Natural killer cell (primary cell): ENCODE results near the gene STRIP1. TPM values are rescaled to one million over a fixed set of nuclear protein-coding genes. Genes with fewer than 3 reads are reported as not detected.

Experiments used
- ATAC-seq, 3 donors: fragments of 150-1000 bp in 2 of 3; fragments of 200-7000 bp in 1 of 3; cut with Tn5 transposase; 1 replicate in 1 of 3; 2 replicates in 2 of 3; pipeline ENCODE4 v1.10.0; 2021; ENCODE audit warnings: mild to moderate bottlenecking in 2 of 3, moderate library complexity in 2 of 3
- DNase-seq, 2 donors: peaks; one replicate each; pipeline versions ENCODE4 v3.0.0 to v3.0.0-alpha.2; 2013 to 2021; ENCODE audit warnings: mixed read lengths in 1 of 2
- H3K27ac ChIP-seq: one replicate; pipeline ENCODE4 v1.5.1; 2013; ENCODE audit warnings: mild to moderate bottlenecking, low read length
- H3K27me3 ChIP-seq: one replicate; pipeline ENCODE4 v1.6.1; 2013; ENCODE audit warnings: low read length; ENCODE audit not compliant: control insufficient read depth, insufficient read depth
- H3K36me3 ChIP-seq: one replicate; pipeline ENCODE4 v1.6.1; 2013; ENCODE audit warnings: low read length; ENCODE audit not compliant: control insufficient read depth, insufficient read depth
- H3K4me1 ChIP-seq: one replicate; pipeline ENCODE4 v1.6.1; 2013; ENCODE audit warnings: low read length; ENCODE audit not compliant: control insufficient read depth, insufficient read depth
- H3K4me3 ChIP-seq: one replicate; pipeline ENCODE4 v1.5.1; 2013; ENCODE audit warnings: low read length
- H3K9me3 ChIP-seq: one replicate; pipeline ENCODE4 v1.6.1; 2013; ENCODE audit warnings: low read length; ENCODE audit not compliant: control insufficient read depth, insufficient read depth
- H3K27ac Mint-ChIP-seq, 2 donors: one replicate each; pipeline ENCODE4 v1.8.0; 2022; ENCODE audit warnings: mild to moderate bottlenecking in 2 of 2, mixed read lengths in 2 of 2, moderate library complexity in 1 of 2
- H3K27me3 Mint-ChIP-seq, 2 donors: one replicate each; pipeline ENCODE4 v1.8.0; 2022; ENCODE audit warnings: low read depth in 2 of 2, mixed read lengths in 2 of 2
- H3K36me3 Mint-ChIP-seq: one replicate; pipeline ENCODE4 v1.8.0; 2022; ENCODE audit warnings: mixed read lengths
- H3K4me1 Mint-ChIP-seq, 2 donors: one replicate each; pipeline ENCODE4 v1.8.0; 2022; ENCODE audit warnings: mixed read lengths in 2 of 2
- H3K4me3 Mint-ChIP-seq: one replicate; pipeline ENCODE4 v1.8.0; 2022; ENCODE audit warnings: mild to moderate bottlenecking, moderate library complexity, mixed read lengths
- H3K9me3 Mint-ChIP-seq, 2 donors: one replicate each; pipeline ENCODE4 v1.8.0; 2022; ENCODE audit warnings: mixed read lengths in 2 of 2
- CTCF ChIP-seq: fragments of 200-600 bp; IDR thresholded peaks from one replicate; pipeline ENCODE4 v1.8.0; 2022; ENCODE audit warnings: antibody characterized with exemption
- WGBS: methylation state at CpG from one replicate; pipeline ENCODE4 v1.1.7; 2013; ENCODE audit warnings: missing lambda C conversion rate; ENCODE audit not compliant: insufficient coverage; 5-methylcytosine and 5-hydroxymethylcytosine counted together
- intact Hi-C: fragments of 100-400 bp; cut with micrococcal nuclease; formaldehyde crosslinking; loops from one replicate; pipeline ENCODE4 v1.14.2; 2022
- total RNA-seq, 4 donors: library from RNA; stranded (reverse); fragments of 120-200 nt in 1 of 4; gene quantifications; one replicate each; pipeline versions ENCODE4 v1.2.3 to v1.2.4, GENCODE V29; 2013 to 2022

The STRIP1 gene
- total RNA-seq, 3 donors from 2014 or later (not counting 1 experiment from before 2014, with no cell fraction given): 92.4 to 139 (median 130) TPM

GRCh38 chr1:110056776-110057175, 22.4 kb downstream of the STRIP1 start:
- Mint-ChIP-seq H3K27me3 (no peaks in the 10 kb centered on the region), H3K9me3 (no peaks in the 10 kb centered on the region), H3K4me3 (no peak overlapping the region), H3K36me3 (peaks cover 14% of the 10 kb centered on the region), H3K4me1 (peaks cover 5% of the 10 kb centered on the region in 2 donors), H3K27ac (no peak overlapping the region)
- no peak for TF ChIP-seq CTCF
- Histone ChIP-seq H3K27me3 (no peaks in the 10 kb centered on the region), H3K4me3 (no peak overlapping the region), H3K27ac (no peak overlapping the region), H3K4me1 (no peaks in the 10 kb centered on the region), H3K36me3 (peaks cover 58% of the 10 kb centered on the region), H3K9me3 (no peaks in the 10 kb centered on the region)
- DNase-seq (no peak), ATAC-seq (no peak)
- WGBS: 86% methylated on average over 3 of the region's 3 CpGs
- intact Hi-C loops: no loop called here

DNA sequence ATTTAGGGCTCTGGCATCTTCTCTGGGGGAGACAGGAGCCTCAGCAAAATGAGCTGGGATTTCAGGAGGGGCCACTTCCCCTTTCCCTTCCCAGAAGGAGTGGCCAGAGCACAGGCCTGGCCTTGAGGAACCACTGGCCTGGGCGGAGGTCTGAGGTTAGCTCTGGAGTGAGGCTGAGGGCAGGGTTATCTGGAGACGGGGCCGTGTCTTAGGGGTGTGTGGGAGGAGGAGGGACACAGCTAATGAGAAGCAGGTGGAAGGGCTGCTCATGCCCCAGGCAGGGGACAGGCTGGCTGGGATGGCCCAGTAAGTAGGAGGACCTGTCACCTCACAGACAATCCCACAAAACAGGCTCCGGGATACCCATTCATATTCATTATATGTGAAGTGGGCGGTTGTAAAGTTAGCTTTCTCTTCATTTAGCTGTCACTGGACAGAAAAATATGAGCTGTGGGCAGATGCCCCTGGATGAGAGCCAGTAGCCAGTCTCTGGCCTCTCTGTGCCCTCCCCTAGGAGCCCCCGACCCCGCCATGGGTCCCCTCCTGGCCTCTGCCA, 23.6 kb downstream of the STRIP1 start:
- intact Hi-C loops: no loop called here
- Mint-ChIP-seq H3K4me3 (no peak overlapping the region), H3K27ac (no peak overlapping the region), H3K4me1 (peaks cover 5% of the 10 kb centered on the region in 2 donors), H3K9me3 (no peaks in the 10 kb centered on the region), H3K27me3 (no peaks in the 10 kb centered on the region), H3K36me3 (peaks cover 9% of the 10 kb centered on the region)
- no peaks in the 10 kb centered on the region for H3K27me3 ChIP-seq
- TF ChIP-seq CTCF: no peak
- DNase-seq (no peak), ATAC-seq (no peak)
- no peak overlapping the region for H3K4me3 ChIP-seq
- 91% methylated on average over 6 of the region's 7 CpGs for WGBS
- no peaks in the 10 kb centered on the region for H3K4me1 ChIP-seq
- no peak overlapping the region for H3K27ac ChIP-seq
- no peaks in the 10 kb centered on the region for H3K9me3 ChIP-seq
- peaks cover 48% of the 10 kb centered on the region for H3K36me3 ChIP-seq

- DNase-seq (no peak), ATAC-seq (no peak)
- TF ChIP-seq CTCF: no peak
- H3K27me3 ChIP-seq: no peaks in the 10 kb centered on the region
- WGBS: no CpG with 5 or more reads among the region's 1 CpG
- no peaks in the 10 kb centered on the region for H3K4me1 ChIP-seq
- peaks cover 5% of the 10 kb centered on the region in 2 donors for H3K4me1 Mint-ChIP-seq
- H3K36me3 ChIP-seq: peaks cover 43% of the 10 kb centered on the region
- H3K27me3 Mint-ChIP-seq: no peaks in the 10 kb centered on the region
- no peaks in the 10 kb centered on the region for H3K9me3 ChIP-seq
- H3K4me3 Mint-ChIP-seq: no peak overlapping the region
- H3K27ac ChIP-seq: no peak overlapping the region
- no peak overlapping the region for H3K4me3 ChIP-seq
- intact Hi-C loops: no loop called here
- no peak overlapping the region for H3K27ac Mint-ChIP-seq
- H3K36me3 Mint-ChIP-seq: peaks cover 7% of the 10 kb centered on the region
- H3K9me3 Mint-ChIP-seq: no peaks in the 10 kb centered on the region
These were observed 24.2 kb downstream of the STRIP1 start for GRCh38 chr1:110058591-110058990.
